Endodermal cell (in vitro differentiated cells): ENCODE measurements around the gene CTPS1. TPM values are rescaled to one million over a fixed set of nuclear protein-coding genes. Genes with fewer than 3 reads are reported as not detected.
A peak's percentile ranks its signal among the peaks of the same experiment; 100 is the strongest.

Experiments used
- DNase-seq: peaks from one replicate; pipeline ENCODE4 v3.0.0-alpha.2; 2017
- H3K27ac ChIP-seq: 2 replicates; pipeline ENCODE4 v1.5.1; 2013; ENCODE audit warnings: mild to moderate bottlenecking, low read depth, low read length, moderate library complexity
- H3K27me3 ChIP-seq: 2 replicates; pipeline ENCODE4 v1.6.1; 2013; ENCODE audit warnings: mild to moderate bottlenecking, low read length, moderate library complexity; ENCODE audit not compliant: insufficient read depth, control insufficient read depth, poor library complexity, severe bottlenecking
- H3K36me3 ChIP-seq: 2 replicates; pipeline ENCODE4 v1.7.0; 2013; ENCODE audit warnings: mild to moderate bottlenecking, low read length, moderate library complexity; ENCODE audit not compliant: control insufficient read depth, insufficient read depth
- H3K4me1 ChIP-seq: one replicate; pipeline ENCODE4 v1.7.0; 2013; ENCODE audit warnings: low read length; ENCODE audit not compliant: control insufficient read depth, insufficient read depth
- H3K4me3 ChIP-seq: 2 replicates; pipeline ENCODE4 v1.5.1; 2013; ENCODE audit warnings: mild to moderate bottlenecking, low read length, moderate library complexity
- H3K9ac ChIP-seq: 2 replicates; pipeline ENCODE4 v1.6.1; 2013; ENCODE audit warnings: mild to moderate bottlenecking, low read length, moderate library complexity; ENCODE audit not compliant: poor library complexity, severe bottlenecking; ENCODE audit errors: extremely low read depth
- H3K9me3 ChIP-seq: 2 replicates; pipeline ENCODE4 v1.6.1; 2013; ENCODE audit warnings: mild to moderate bottlenecking, low read length, moderate library complexity; ENCODE audit not compliant: control insufficient read depth
- H3K27ac Mint-ChIP-seq: 2 replicates; pipeline ENCODE4 v1.8.0; 2020; ENCODE audit warnings: mixed read lengths
- H3K27me3 Mint-ChIP-seq: 2 replicates; pipeline ENCODE4 v1.8.0; 2021; ENCODE audit warnings: mild to moderate bottlenecking, mixed read lengths; ENCODE audit not compliant: insufficient read depth
- H3K36me3 Mint-ChIP-seq: 2 replicates; pipeline ENCODE4 v1.8.0; 2020; ENCODE audit warnings: low read depth, mixed read lengths
- H3K4me1 Mint-ChIP-seq: 2 replicates; pipeline ENCODE4 v1.8.0; 2020; ENCODE audit warnings: mixed read lengths
- H3K4me3 Mint-ChIP-seq: 2 replicates; pipeline ENCODE4 v1.8.0; 2020; ENCODE audit warnings: mild to moderate bottlenecking, moderate library complexity, mixed read lengths
- H3K9me3 Mint-ChIP-seq: 2 replicates; pipeline ENCODE4 v1.8.0; 2020; ENCODE audit warnings: mild to moderate bottlenecking, mixed read lengths
- CTCF ChIP-seq: fragments of 200-600 bp; sonication (generic); conservative IDR thresholded peaks from 2 replicates; pipeline ENCODE4 v1.5.0; 2021; ENCODE audit warnings: antibody characterized with exemption, mild to moderate bottlenecking
- WGBS, 2 experiments: methylation state at CpG; one replicate each; pipeline versions ENCODE4 v1.1.5 to v1.1.7; 2013; ENCODE audit warnings: missing lambda C conversion rate in 2 of 2, mixed read lengths in 1 of 2; ENCODE audit not compliant: insufficient coverage in 1 of 2, insufficient read length in 1 of 2; 5-methylcytosine and 5-hydroxymethylcytosine counted together
- total RNA-seq, 2 donors: library from RNA; stranded (reverse); fragmentation: NEBNext Ultra II Directional in 1 of 2; extraction: Animal tissue kit (Norgen Biotek cat#: 25700) in 1 of 2; gene quantifications; 2 replicates in 1 of 2; 3 replicates in 1 of 2; pipeline ENCODE4 v1.2.1, GENCODE V29; 2021

CTPS1 gene
- total RNA-seq, 2 donors from 2014 or later = 79.9 to 84.0 TPM

- TF ChIP-seq CTCF = no peak
- H3K27ac Mint-ChIP-seq = no peak overlapping the region
- Histone ChIP-seq H3K4me1 (peaks cover 7% of the 10 kb centered on the region), H3K36me3 (peaks cover 52% of the 10 kb centered on the region), H3K9ac (no peak overlapping the region), H3K9me3 (no peaks in the 10 kb centered on the region), H3K27me3 (no peaks in the 10 kb centered on the region), H3K4me3 (no peak overlapping the region), H3K27ac (no peak overlapping the region)
- H3K27me3 Mint-ChIP-seq = no peaks in the 10 kb centered on the region
- H3K36me3 Mint-ChIP-seq = peaks cover 42% of the 10 kb centered on the region
- no peaks in the 10 kb centered on the region for H3K9me3 Mint-ChIP-seq
- H3K4me3 Mint-ChIP-seq = peak overlapping the region; percentile 81
- no peak for DNase-seq
- 92 to 100% methylated on average over 1 of the region's 1 CpG for WGBS, 2 experiments
- H3K4me1 Mint-ChIP-seq = peaks cover 27% of the 10 kb centered on the region
Measured at GRCh38 chr1:40982721-40983120, 3.2 kb downstream of the CTPS1 start.

DNA sequence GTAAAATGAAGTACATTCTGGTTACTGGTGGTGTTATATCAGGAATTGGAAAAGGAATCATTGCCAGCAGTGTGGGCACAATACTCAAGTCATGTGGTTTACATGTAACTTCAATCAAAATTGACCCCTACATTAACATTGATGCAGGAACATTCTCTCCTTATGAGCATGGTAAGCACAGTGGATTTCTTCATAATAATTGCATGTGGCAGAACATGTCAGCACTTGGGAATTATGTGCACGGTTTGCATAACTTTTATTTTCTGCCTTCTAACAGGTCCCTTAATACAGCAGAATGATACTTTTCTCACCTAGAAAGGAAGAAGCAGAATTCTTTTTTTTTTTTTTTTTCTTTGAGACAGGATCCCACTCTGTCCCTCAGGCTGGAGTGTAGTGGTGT, 3.8 kb downstream of the CTPS1 start:
- H3K4me1 Mint-ChIP-seq = peaks cover 27% of the 10 kb centered on the region
- WGBS, 2 experiments = 94 to 100% methylated on average over 1 of the region's 1 CpG
- no peaks in the 10 kb centered on the region for H3K9me3 Mint-ChIP-seq
- no peak overlapping the region for H3K9ac ChIP-seq
- no peak for TF ChIP-seq CTCF
- no peaks in the 10 kb centered on the region for H3K9me3 ChIP-seq
- H3K4me3 Mint-ChIP-seq = no peak overlapping the region
- H3K4me3 ChIP-seq = no peak overlapping the region
- no peak for DNase-seq
- no peak overlapping the region for H3K27ac Mint-ChIP-seq
- H3K4me1 ChIP-seq = peaks cover 7% of the 10 kb centered on the region
- no peaks in the 10 kb centered on the region for H3K27me3 ChIP-seq
- H3K27me3 Mint-ChIP-seq = no peaks in the 10 kb centered on the region
- H3K36me3 Mint-ChIP-seq = peaks cover 47% of the 10 kb centered on the region
- H3K27ac ChIP-seq = no peak overlapping the region
- H3K36me3 ChIP-seq = peaks cover 57% of the 10 kb centered on the region

DNA sequence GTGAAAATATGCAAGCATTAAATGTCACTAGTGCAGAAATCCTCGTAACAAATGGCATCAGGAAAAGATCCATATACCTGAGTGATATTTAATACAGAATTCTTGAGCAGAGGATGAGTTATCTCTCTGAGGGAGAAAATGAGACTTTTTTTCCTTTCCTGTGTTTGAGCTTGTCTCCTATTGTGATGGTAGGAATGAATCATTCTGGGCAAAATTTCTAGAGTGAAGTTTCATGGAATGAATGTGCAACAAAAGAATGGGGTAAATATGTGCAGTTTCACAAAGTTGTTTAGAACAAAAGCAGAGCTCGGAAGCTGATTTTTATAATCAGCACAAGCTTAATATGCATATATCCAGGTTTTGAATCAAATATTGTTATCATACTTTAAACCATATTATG, 4.6 kb downstream of the CTPS1 start:
- DNase-seq = no peak
- Histone ChIP-seq H3K4me1 (peaks cover 7% of the 10 kb centered on the region), H3K9ac (no peak overlapping the region), H3K27me3 (no peaks in the 10 kb centered on the region), H3K4me3 (no peak overlapping the region), H3K36me3 (peaks cover 65% of the 10 kb centered on the region), H3K27ac (no peak overlapping the region), H3K9me3 (no peaks in the 10 kb centered on the region)
- Mint-ChIP-seq H3K36me3 (peaks cover 55% of the 10 kb centered on the region), H3K27ac (no peak overlapping the region), H3K9me3 (no peaks in the 10 kb centered on the region), H3K4me3 (no peak overlapping the region), H3K4me1 (peaks cover 27% of the 10 kb centered on the region), H3K27me3 (no peaks in the 10 kb centered on the region)
- TF ChIP-seq CTCF = no peak
- 97 to 100% methylated on average over 1 to 2 of the region's 2 CpGs for WGBS, 2 experiments
